Ishikawa (cell line): ENCODE data around the gene FGGY.

ENCODE experiments used
- CREB1 ChIP-seq: IDR thresholded peaks from 2 replicates; pipeline ENCODE4 v1.6.1; 2012; ENCODE audit warnings: low read depth
- EGR1 ChIP-seq: IDR thresholded peaks from 2 replicates; pipeline ENCODE4 v1.6.1; 2012
- EP300 ChIP-seq: IDR thresholded peaks from 2 replicates; pipeline ENCODE4 v1.6.1; 2012; ENCODE audit warnings: borderline replicate concordance
- FOXM1 ChIP-seq: IDR thresholded peaks from 2 replicates; pipeline ENCODE4 v1.6.1; 2012; ENCODE audit warnings: low read depth, borderline replicate concordance
- MAX ChIP-seq: IDR thresholded peaks from 2 replicates; pipeline ENCODE4 v1.6.1; 2012
- NFIC ChIP-seq: IDR thresholded peaks from 2 replicates; pipeline ENCODE4 v1.6.1; 2012
- RAD21 ChIP-seq: IDR thresholded peaks from 2 replicates; pipeline ENCODE4 v1.6.1; 2012; ENCODE audit warnings: low read depth
- REST ChIP-seq: IDR thresholded peaks from 2 replicates; pipeline ENCODE4 v1.6.1; 2012; ENCODE audit warnings: low read depth, mild to moderate bottlenecking
- TAF1 ChIP-seq: IDR thresholded peaks from 2 replicates; pipeline ENCODE4 v1.6.1; 2012; ENCODE audit warnings: low read depth, mild to moderate bottlenecking
- USF1 ChIP-seq: IDR thresholded peaks from 2 replicates; pipeline ENCODE4 v1.6.1; 2012
- YY1 ChIP-seq: IDR thresholded peaks from 2 replicates; pipeline ENCODE4 v1.6.1; 2012; ENCODE audit warnings: low read depth

- no peak for TF ChIP-seq CREB1
- no peak for TF ChIP-seq EP300
- no peak for TF ChIP-seq RAD21
- no peak for TF ChIP-seq NFIC
- no peak for TF ChIP-seq YY1
- TF ChIP-seq EGR1, result no peak
- no peak for TF ChIP-seq FOXM1
- TF ChIP-seq USF1, result no peak
- TF ChIP-seq TAF1, result no peak
- no peak for TF ChIP-seq REST
- no peak for TF ChIP-seq MAX
Observed at GRCh38 chr1:59657873-59658465, 361.1 kb downstream of the FGGY start.
